ENCODE results near the gene UBE2E2.

UBE2E2 gene

GRCh38 chr3:23633261-23633960 is 430.3 kb downstream of the UBE2E2 start:
- no peak for TF ChIP-seq CTCF (IDR thresholded peaks at IDR 0.05; ENCODE audit: low read depth, low read length, missing control alignments)
- DNase-seq (ENCODE audit: low read depth) = no peak
- no peak overlapping the region for H3K4me3 ChIP-seq (ENCODE audit: low read depth, low read length)

GRCh38 chr3:23637339-23637738 is 434.2 kb downstream of the UBE2E2 start:
- DNase-seq (ENCODE audit: low read depth) = no peak
- no peak overlapping the region for H3K4me3 ChIP-seq (ENCODE audit: low read depth, low read length)
- TF ChIP-seq CTCF (IDR thresholded peaks at IDR 0.05; ENCODE audit: low read depth, low read length, missing control alignments) = no peak

GRCh38 chr3:23640471-23641146 is 437.5 kb downstream of the UBE2E2 start:
- TF ChIP-seq CTCF (IDR thresholded peaks at IDR 0.05; ENCODE audit: low read depth, low read length, missing control alignments) = no peak
- H3K4me3 ChIP-seq (ENCODE audit: low read depth, low read length) = no peak overlapping the region
- DNase-seq (ENCODE audit: low read depth) = no peak
